BLaER1 treated with 17β-estradiol and CSF1 and Interleukin-3, amounts not matched to agents 10 nM and 100 nM (cell line): ENCODE results near the gene AGRN.

Experiments
- H3K27ac ChIP-seq, 11 experiments: shearing (Covaris generic); formaldehyde crosslinking; 2 replicates each; pipeline ENCODE4 v1.8.1; 2022
- H3K27me3 ChIP-seq, 11 experiments: shearing (Covaris generic); formaldehyde crosslinking; 2 replicates each; pipeline ENCODE4 v1.8.1; 2022
- H3K36me3 ChIP-seq, 11 experiments: shearing (Covaris generic); formaldehyde crosslinking; 2 replicates each; pipeline ENCODE4 v1.8.1; 2022
- H3K4me1 ChIP-seq, 10 experiments: shearing (Covaris generic); formaldehyde crosslinking; 2 replicates each; pipeline ENCODE4 v1.8.1; 2022
- H3K4me2 ChIP-seq, 11 experiments: shearing (Covaris generic); formaldehyde crosslinking; 2 replicates each; pipeline ENCODE4 v1.8.1; 2022
- H3K4me3 ChIP-seq, 10 experiments: shearing (Covaris generic); formaldehyde crosslinking; 2 replicates each; pipeline ENCODE4 v1.8.1; 2022
- H3K9ac ChIP-seq, 11 experiments: shearing (Covaris generic); formaldehyde crosslinking; 2 replicates each; pipeline ENCODE4 v1.8.1; 2022
- H3K9me3 ChIP-seq, 11 experiments: shearing (Covaris generic); formaldehyde crosslinking; replicated peaks in 1 of 11; 2 replicates each; pipeline ENCODE4 v1.8.1; 2022
- H4K20me1 ChIP-seq, 11 experiments: shearing (Covaris generic); formaldehyde crosslinking; 2 replicates each; pipeline ENCODE4 v1.8.1; 2022
- Cebpa-rat ChIP-seq, 11 experiments: shearing (Covaris generic); IDR thresholded peaks; 2 replicates each; pipeline ENCODE4 v1.8.1; 2022

AGRN gene

GRCh38 chr1:1040004-1040991 lies 20.4 kb downstream of the AGRN start:
- H3K27ac ChIP-seq: peak overlapping the region in 4 of 11 experiments; percentile 13 to 32 (median 26); a peak in 5 of 22 replicates
- peaks cover 11 to 49% (median 16%) of the 10 kb centered on the region in 11 experiments; a peak in 19 of 22 replicates for H3K27me3 ChIP-seq
- H3K4me2 ChIP-seq: peak overlapping the region; percentile 98 to 100 (median 100)
- no peak for TF ChIP-seq Cebpa-rat (IDR thresholded peaks at IDR 0.05)
- H3K4me1 ChIP-seq: peaks cover 32 to 55% (median 51%) of the 10 kb centered on the region in 10 experiments
- peaks cover 46 to 96% (median 71%) of the 10 kb centered on the region in 11 experiments; a peak in 21 of 22 replicates for H4K20me1 ChIP-seq
- H3K4me3 ChIP-seq: peak overlapping the region; percentile 44 to 69 (median 56)
- H3K36me3 ChIP-seq: peaks cover 0 to 42% (median 13%) of the 10 kb centered on the region in 11 experiments; a peak in 10 of 22 replicates
- H3K9me3 ChIP-seq: no peaks in the 10 kb centered on the region
- H3K9ac ChIP-seq: peak overlapping the region in 10 of 11 experiments; percentile 7 to 71 (median 56); a peak in 17 of 22 replicates

DNA sequence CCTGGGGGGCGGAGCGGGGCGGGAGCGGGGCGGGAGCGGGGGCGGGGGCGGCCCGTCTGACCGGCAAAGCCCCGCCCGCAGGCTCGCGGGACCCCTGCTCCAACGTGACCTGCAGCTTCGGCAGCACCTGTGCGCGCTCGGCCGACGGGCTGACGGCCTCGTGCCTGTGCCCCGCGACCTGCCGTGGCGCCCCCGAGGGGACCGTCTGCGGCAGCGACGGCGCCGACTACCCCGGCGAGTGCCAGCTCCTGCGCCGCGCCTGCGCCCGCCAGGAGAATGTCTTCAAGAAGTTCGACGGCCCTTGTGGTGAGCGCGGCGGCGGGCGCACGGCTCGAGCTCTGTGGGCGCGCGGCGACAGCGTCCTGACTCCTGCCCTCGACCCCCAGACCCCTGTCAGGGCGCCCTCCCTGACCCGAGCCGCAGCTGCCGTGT lies 21.2 kb downstream of the AGRN start:
- no peak overlapping the region for H3K27ac ChIP-seq
- no peak overlapping the region for H3K9ac ChIP-seq
- peaks cover 32 to 50% (median 45%) of the 10 kb centered on the region in 10 experiments for H3K4me1 ChIP-seq
- no peak for TF ChIP-seq Cebpa-rat (IDR thresholded peaks at IDR 0.05)
- H3K9me3 ChIP-seq: no peaks in the 10 kb centered on the region
- H3K4me2 ChIP-seq: peak overlapping the region in 4 of 11 experiments; percentile 20 to 58 (median 40); a peak in 8 of 22 replicates
- H3K27me3 ChIP-seq: peaks cover 8 to 41% (median 11%) of the 10 kb centered on the region in 11 experiments; a peak in 18 of 22 replicates
- H3K4me3 ChIP-seq: no peak overlapping the region
- H3K36me3 ChIP-seq: peaks cover 0 to 48% (median 18%) of the 10 kb centered on the region in 11 experiments; a peak in 11 of 22 replicates
- H4K20me1 ChIP-seq: peaks cover 39 to 95% (median 64%) of the 10 kb centered on the region in 11 experiments; a peak in 21 of 22 replicates

GRCh38 chr1:1041873-1042272 lies 22.0 kb downstream of the AGRN start:
- peaks cover 8 to 34% (median 11%) of the 10 kb centered on the region in 11 experiments; a peak in 18 of 22 replicates for H3K27me3 ChIP-seq
- H3K36me3 ChIP-seq: peaks cover 0 to 55% (median 21%) of the 10 kb centered on the region in 11 experiments; a peak in 12 of 22 replicates
- H3K9me3 ChIP-seq: no peaks in the 10 kb centered on the region
- H4K20me1 ChIP-seq: peaks cover 31 to 94% (median 57%) of the 10 kb centered on the region in 11 experiments; a peak in 21 of 22 replicates
- peaks cover 32 to 43% (median 38%) of the 10 kb centered on the region in 10 experiments for H3K4me1 ChIP-seq
- TF ChIP-seq Cebpa-rat (IDR thresholded peaks at IDR 0.05): no peak
- H3K9ac ChIP-seq: no peak overlapping the region; a peak in 1 of 22 replicates
- no peak overlapping the region for H3K4me3 ChIP-seq
- no peak overlapping the region for H3K27ac ChIP-seq
- H3K4me2 ChIP-seq: no peak overlapping the region

DNA sequence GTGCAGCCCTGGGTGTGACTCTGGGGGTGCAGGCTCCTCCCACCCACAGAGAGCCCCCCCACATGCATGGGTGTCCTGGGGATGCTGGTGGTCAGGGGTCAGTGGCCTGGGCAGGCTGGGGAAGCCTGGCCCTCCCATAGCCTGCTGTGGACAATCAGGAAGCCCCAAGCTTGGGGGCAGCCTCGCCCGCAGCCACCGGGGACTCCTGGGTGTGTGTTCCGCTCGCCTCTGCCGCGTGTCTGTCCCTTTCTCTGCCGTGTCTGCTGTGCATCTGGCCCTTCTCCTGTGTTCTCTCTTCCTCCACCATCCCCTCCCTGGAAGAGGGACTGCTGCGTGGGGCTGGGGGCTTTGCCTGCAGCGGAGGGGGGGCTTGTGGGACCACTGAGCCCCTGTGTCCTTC lies 22.9 kb downstream of the AGRN start:
- Histone ChIP-seq H3K9ac (no peak overlapping the region), H3K4me1 (peaks cover 27 to 33% (median 28%) of the 10 kb centered on the region in 10 experiments), H3K4me2 (no peak overlapping the region), H3K27me3 (peaks cover 8 to 25% (median 11%) of the 10 kb centered on the region in 11 experiments; a peak in 18 of 22 replicates), H3K27ac (no peak overlapping the region), H3K36me3 (peaks cover 7 to 64% (median 30%) of the 10 kb centered on the region in 11 experiments; a peak in 13 of 22 replicates), H4K20me1 (peaks cover 27 to 94% (median 48%) of the 10 kb centered on the region in 11 experiments; a peak in 20 of 22 replicates), H3K9me3 (no peaks in the 10 kb centered on the region), H3K4me3 (no peak overlapping the region)
- TF ChIP-seq Cebpa-rat (IDR thresholded peaks at IDR 0.05): no peak

DNA sequence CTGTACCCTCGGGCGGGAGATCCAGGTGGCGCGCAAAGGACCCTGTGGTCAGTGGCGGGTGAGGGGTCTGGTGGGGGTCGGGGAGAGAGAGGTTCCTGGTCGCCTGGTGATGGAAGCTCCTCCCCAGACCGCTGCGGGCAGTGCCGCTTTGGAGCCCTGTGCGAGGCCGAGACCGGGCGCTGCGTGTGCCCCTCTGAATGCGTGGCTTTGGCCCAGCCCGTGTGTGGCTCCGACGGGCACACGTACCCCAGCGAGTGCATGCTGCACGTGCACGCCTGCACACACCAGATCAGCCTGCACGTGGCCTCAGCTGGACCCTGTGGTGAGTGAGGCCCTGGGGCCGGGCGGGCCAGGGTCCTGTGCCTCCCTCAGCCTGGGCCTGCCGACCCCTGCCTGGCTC lies 23.5 kb downstream of the AGRN start:
- no peak overlapping the region for H3K9ac ChIP-seq
- no peak overlapping the region for H3K4me2 ChIP-seq
- H3K9me3 ChIP-seq: no peaks in the 10 kb centered on the region
- peaks cover 21 to 88% (median 42%) of the 10 kb centered on the region in 11 experiments; a peak in 20 of 22 replicates for H4K20me1 ChIP-seq
- TF ChIP-seq Cebpa-rat (IDR thresholded peaks at IDR 0.05): no peak
- peaks cover 8 to 19% (median 11%) of the 10 kb centered on the region in 11 experiments; a peak in 18 of 22 replicates for H3K27me3 ChIP-seq
- H3K27ac ChIP-seq: no peak overlapping the region
- peaks cover 22 to 27% (median 22%) of the 10 kb centered on the region in 10 experiments for H3K4me1 ChIP-seq
- peaks cover 7 to 66% (median 30%) of the 10 kb centered on the region in 11 experiments; a peak in 13 of 22 replicates for H3K36me3 ChIP-seq
- no peak overlapping the region for H3K4me3 ChIP-seq

- no peak overlapping the region for H3K9ac ChIP-seq
- no peak overlapping the region for H3K4me2 ChIP-seq
- peaks cover 7 to 66% (median 30%) of the 10 kb centered on the region in 11 experiments; a peak in 13 of 22 replicates for H3K36me3 ChIP-seq
- peaks cover 8 to 17% (median 11%) of the 10 kb centered on the region in 11 experiments; a peak in 18 of 22 replicates for H3K27me3 ChIP-seq
- no peak for TF ChIP-seq Cebpa-rat (IDR thresholded peaks at IDR 0.05)
- peaks cover 17 to 22% (median 17%) of the 10 kb centered on the region in 10 experiments for H3K4me1 ChIP-seq
- no peaks in the 10 kb centered on the region for H3K9me3 ChIP-seq
- peaks cover 17 to 83% (median 37%) of the 10 kb centered on the region in 11 experiments; a peak in 20 of 22 replicates for H4K20me1 ChIP-seq
- H3K4me3 ChIP-seq: no peak overlapping the region
- H3K27ac ChIP-seq: no peak overlapping the region
Measured at GRCh38 chr1:1043921-1044320, 24.0 kb downstream of the AGRN start.

- peaks cover 7 to 69% (median 30%) of the 10 kb centered on the region in 11 experiments; a peak in 13 of 22 replicates for H3K36me3 ChIP-seq
- no peaks in the 10 kb centered on the region for H3K9me3 ChIP-seq
- H3K27me3 ChIP-seq: peaks cover 8 to 11% (median 10%) of the 10 kb centered on the region in 11 experiments; a peak in 18 of 22 replicates
- no peak overlapping the region for H3K4me2 ChIP-seq
- H3K27ac ChIP-seq: no peak overlapping the region
- 0 out of 22 replicates have a peak, but pooled peaks of 1 of the 11 experiments have one; percentile 18 for TF ChIP-seq Cebpa-rat (IDR thresholded peaks at IDR 0.05)
- no peak overlapping the region for H3K4me3 ChIP-seq
- H3K9ac ChIP-seq: no peak overlapping the region
- peaks cover 10 to 76% (median 32%) of the 10 kb centered on the region in 11 experiments; a peak in 20 of 22 replicates for H4K20me1 ChIP-seq
- H3K4me1 ChIP-seq: peaks cover 10 to 16% (median 11%) of the 10 kb centered on the region in 10 experiments
Measured at GRCh38 chr1:1044455-1045078, 24.6 kb downstream of the AGRN start.

- TF ChIP-seq Cebpa-rat (IDR thresholded peaks at IDR 0.05): no peak
- Histone ChIP-seq H3K4me2 (no peak overlapping the region), H3K36me3 (peaks cover 7 to 71% (median 30%) of the 10 kb centered on the region in 11 experiments; a peak in 13 of 22 replicates), H3K4me3 (no peak overlapping the region), H3K4me1 (peaks cover 4 to 10% (median 5%) of the 10 kb centered on the region in 10 experiments), H3K9me3 (no peaks in the 10 kb centered on the region), H4K20me1 (peaks cover 5 to 72% (median 26%) of the 10 kb centered on the region in 11 experiments; a peak in 20 of 22 replicates), H3K27ac (no peak overlapping the region), H3K27me3 (peaks cover 4 to 5% (median 5%) of the 10 kb centered on the region in 11 experiments; a peak in 18 of 22 replicates), H3K9ac (no peak overlapping the region)
Measured at GRCh38 chr1:1045129-1045528, 25.2 kb downstream of the AGRN start.
